NCI-H2171 treated with DMSO at 0.1 percent for 48 hours (cell line): Measurements from ENCODE around the gene ESPNL.
"Not testable (repeated sequence)": the region's sequence is repeated elsewhere in the genome, so short reads cannot be mapped to it uniquely, and the experiment has no call there.

Source experiments
- DNase-seq: peaks from one replicate; lab custom pipeline; 2025; lab: John Stamatoyannopoulos, UW

ESPNL gene

DNA sequence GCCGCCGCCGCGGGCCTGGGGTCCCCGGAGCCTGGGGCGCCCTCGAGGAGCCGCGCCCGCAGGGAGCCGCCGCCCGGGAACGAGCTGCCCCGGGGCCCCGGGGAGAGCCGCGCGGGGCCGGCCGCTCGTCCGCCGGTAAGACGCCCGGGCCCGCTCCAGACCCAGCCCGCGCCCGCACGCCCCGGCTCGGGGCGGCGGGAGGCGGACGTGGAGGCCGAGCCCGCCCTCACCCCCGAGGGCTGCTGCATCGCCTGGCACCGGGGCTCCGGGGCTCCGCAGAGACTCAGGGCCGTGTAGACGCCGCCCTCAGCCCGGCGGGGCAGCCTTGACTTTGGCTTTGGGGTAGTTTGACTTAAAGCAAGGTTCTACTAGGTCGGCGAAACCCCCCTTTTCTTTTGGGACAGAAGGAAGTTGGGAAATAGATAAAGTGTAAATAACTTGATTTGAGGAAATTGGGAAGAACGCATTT lies 59.0 kb downstream of the ESPNL start:
- no peak for DNase-seq

DNA sequence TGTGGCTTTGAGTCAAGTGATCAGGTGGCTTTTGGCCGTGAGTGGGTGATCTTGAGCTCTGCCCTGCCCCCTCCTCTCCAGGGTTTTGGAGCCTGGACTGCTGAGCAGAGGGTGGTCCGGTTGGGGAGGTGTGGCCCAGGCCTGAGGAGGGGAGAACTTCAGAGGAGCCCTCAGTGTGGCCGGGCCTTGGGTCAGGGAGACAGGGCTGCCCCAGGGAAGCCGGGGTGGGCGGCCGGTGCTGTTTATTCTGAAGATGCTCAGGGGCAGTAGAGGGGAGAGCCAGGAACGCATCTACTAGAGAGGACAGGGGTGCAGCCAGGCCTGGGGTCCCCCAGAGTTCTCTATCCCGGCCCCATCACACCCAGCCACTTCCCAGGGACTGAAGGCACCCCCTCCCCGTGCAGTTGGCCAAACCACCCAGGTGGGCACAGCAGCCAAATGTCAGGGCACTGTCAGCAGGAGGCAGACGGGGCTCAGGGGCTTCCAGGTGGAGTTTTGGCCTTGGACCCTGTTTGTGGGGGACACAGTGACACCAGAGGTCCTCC lies 59.6 kb downstream of the ESPNL start:
- DNase-seq = no peak

GRCh38 chr2:238160206-238161129 lies 60.3 kb downstream of the ESPNL start:
- no peak for DNase-seq

DNA sequence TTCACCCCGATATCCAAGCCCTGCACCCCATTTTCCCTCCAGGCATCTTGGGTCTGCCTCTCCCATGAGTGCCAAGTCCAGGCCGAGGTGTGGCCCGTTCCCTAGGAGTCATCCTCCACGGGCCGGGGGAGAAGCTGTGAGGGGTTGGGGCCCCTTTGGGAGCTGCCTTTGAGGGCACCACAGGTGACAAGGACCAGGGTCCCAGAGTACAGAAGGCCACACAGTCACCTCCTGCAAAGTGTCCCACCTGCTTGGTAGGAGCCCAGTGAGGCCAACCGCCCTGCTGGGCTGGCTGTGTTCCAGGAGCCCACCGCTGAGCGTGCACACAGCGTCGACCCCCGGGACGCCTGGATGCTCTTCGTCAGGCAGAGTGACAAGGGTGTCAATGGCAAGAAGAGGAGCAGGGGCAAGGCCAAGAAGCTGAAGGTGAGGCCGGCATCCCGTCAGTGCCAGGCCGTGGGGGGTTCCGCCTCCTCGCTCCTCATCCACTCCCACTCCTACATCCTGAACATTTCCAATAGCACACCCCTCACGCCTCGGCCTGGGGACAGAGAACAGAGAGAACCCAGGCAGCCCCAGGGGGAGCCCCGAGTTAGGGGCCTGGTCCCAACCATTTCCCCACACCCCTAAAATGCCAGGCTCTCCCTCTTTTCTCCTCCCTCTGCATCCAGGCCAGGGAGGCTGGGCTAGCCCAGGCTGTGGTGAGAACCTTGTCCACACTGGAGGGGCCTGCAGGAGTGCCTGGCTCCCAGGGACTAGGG lies 61.3 kb downstream of the ESPNL start:
- DNase-seq = no peak

GRCh38 chr2:238162251-238162845 lies 62.2 kb downstream of the ESPNL start:
- DNase-seq = no peak

DNA sequence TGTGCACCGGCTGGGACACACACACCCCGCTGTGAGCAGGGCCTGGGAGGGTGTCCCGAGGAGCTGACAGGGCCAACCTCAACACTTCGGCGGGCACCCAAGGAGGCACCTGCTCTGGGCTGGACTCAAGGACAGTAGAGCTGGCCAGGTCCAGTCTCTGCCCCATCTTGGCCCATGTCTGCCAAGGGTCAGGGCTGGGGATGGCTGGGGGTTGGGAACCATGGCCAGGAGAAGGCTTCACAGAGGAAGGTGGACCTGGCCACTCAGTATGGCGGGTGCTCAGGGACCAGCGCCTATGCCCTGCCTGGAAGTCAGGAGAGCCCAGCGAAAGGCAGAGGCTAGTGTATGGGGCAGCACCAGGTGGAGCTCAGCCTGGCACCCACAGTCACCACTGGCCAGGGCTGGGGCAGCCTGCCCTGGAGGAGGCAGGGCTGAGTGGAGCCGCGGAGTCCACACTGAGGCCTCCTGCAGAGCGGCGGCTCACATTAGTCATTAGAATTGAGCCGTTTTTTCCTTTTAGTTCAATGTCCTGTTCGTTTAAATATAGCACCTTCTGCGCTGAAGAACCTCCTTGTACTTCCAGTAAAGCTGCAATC lies 62.8 kb downstream of the ESPNL start:
- no peak for DNase-seq

GRCh38 chr2:238163481-238164198 lies 63.5 kb downstream of the ESPNL start:
- DNase-seq = no peak

DNA sequence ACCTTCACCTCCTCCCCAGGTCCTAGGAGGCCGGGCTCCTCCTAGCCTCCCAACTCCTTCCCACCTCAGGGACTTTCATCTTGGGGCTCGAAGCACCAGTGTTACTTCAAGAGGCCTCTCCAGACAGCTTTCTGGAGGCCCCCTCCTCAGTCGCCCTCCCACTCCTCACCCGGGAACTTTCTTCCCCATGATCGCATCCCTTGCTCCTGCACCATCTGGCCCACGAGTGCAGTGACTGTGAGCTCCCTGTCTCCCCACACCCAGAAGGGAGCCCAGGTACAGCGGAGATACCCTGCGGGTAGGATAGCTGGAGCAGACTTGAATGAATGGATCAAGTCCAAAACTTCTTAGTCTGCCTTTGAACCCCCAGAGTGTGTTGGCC lies 64.8 kb downstream of the ESPNL start:
- no peak for DNase-seq

DNA sequence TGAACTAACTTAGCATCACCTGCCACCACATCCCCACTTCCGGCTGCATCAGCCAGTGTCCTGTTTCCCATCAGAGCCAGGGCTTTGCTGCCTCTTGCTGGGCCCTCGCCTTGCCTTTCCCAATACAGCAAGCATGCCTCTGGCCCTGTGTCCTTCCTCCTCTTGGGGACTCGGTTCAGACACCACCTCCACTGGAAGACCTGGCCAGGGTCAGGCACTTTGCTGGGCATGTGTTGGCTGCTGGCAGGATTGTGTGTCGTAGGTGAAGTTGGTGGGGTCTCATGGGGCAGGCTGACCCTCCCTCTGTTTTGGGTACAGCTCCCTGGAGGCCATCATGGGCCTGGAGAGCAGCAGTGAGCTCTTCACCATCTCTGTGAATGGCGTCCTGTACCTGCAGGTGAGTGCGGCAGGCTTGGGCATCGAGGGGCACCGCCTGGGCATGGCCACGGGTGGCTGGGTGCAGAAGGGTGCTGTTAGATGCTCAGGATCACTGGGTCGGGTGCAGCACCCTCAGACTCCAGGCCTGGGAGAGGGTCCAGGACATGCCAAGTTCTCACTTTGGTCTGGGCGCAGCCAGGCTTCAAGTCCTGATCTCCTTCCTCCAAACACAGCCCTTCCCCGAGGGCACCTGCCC lies 65.3 kb downstream of the ESPNL start:
- no peak for DNase-seq

GRCh38 chr2:238166391-238167343 lies 66.5 kb downstream of the ESPNL start:
- no peak for DNase-seq

DNA sequence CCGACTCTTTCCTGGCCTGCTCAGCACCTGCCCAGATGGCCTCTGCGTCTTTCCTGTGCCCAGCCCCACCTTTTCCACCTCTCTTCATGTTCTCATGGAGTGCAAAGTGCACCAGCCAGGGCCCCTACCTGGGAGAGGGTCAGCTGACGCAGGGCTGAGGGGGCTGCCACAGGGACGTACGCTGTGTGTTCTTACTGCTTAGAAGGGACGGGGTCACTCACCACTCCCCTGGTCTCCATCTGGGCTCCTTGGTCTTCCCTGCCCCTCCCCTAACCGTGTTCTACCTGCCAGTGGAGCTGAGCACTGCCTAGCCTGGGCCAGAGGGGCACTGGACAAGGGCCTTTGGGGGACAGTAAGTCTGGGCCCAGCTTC lies 67.2 kb downstream of the ESPNL start:
- DNase-seq = no peak

DNA sequence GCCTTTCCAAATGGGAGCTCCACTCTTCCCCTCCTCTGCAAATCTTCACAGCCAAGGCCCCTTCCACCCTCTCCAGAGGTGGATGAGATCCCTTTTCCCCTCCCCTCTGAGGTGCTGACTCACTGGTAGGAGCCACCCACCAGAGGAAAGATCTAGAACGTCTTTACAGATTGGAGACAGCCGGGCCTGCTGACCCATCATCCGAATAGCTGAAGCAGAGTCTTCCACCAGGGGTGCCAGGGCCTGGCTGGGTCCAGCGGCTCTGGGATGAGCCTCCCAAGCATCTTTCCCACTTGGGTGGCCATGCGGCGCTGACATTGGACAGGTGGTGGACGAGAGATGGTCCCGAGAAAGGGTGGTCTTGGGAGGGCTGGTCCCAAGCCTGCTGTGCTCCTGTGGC lies 67.6 kb downstream of the ESPNL start:
- DNase-seq = no peak

- DNase-seq = no peak
Observed at GRCh38 chr2:238168196-238169047, 68.3 kb downstream of the ESPNL start.

GRCh38 chr2:238169048-238169707 lies 69.0 kb downstream of the ESPNL start:
- no peak for DNase-seq

- peak; percentile 47 for DNase-seq
Observed at GRCh38 chr2:238169708-238170251, 69.6 kb downstream of the ESPNL start.

GRCh38 chr2:238170386-238171071 lies 70.4 kb downstream of the ESPNL start:
- DNase-seq = no peak

GRCh38 chr2:238171072-238171431 lies 70.9 kb downstream of the ESPNL start:
- DNase-seq = not testable (repeated sequence)
